Measurements from ENCODE around the gene CDKN2A.

Gene CDKN2A

GRCh38 chr9:22005702-22006606, 11.8 kb upstream of the CDKN2A start:
- DNase-seq (ENCODE audit: low read depth) = no peak

- no peak for DNase-seq (ENCODE audit: low read depth)
Observed at GRCh38 chr9:22005021-22005701, 11.0 kb upstream of the CDKN2A start.

GRCh38 chr9:22002038-22002437, 7.8 kb upstream of the CDKN2A start:
- DNase-seq (ENCODE audit: low read depth) = no peak

- no peak for DNase-seq (ENCODE audit: low read depth)
Observed at GRCh38 chr9:21998026-21998425, 3.8 kb upstream of the CDKN2A start.

GRCh38 chr9:21997480-21997879, 3.3 kb upstream of the CDKN2A start:
- no peak for DNase-seq (ENCODE audit: low read depth)

GRCh38 chr9:21996858-21997257, 2.7 kb upstream of the CDKN2A start:
- no peak for DNase-seq (ENCODE audit: low read depth)

- no peak for DNase-seq (ENCODE audit: low read depth)
Observed at GRCh38 chr9:21996438-21996837, 2.2 kb upstream of the CDKN2A start.

GRCh38 chr9:21995666-21996398, 1.6 kb upstream of the CDKN2A start:
- no peak for DNase-seq (ENCODE audit: low read depth)

- no peak for DNase-seq (ENCODE audit: low read depth)
Observed at GRCh38 chr9:21995006-21995665, 944 bp upstream of the CDKN2A start.

- DNase-seq (ENCODE audit: low read depth) = no peak
Observed at GRCh38 chr9:21994556-21995005, 389 bp upstream of the CDKN2A start, which contains the start of gene CDKN2B-AS1. Gene CDKN2B-AS1, plus strand, starts transcription at chr9:21994791.

GRCh38 chr9:21993007-21993406, 1.2 kb downstream of the CDKN2A start:
- DNase-seq (ENCODE audit: low read depth) = no peak

GRCh38 chr9:21991072-21991959, 2.9 kb downstream of the CDKN2A start:
- no peak for DNase-seq (ENCODE audit: low read depth)

GRCh38 chr9:21989440-21990189, 4.6 kb downstream of the CDKN2A start:
- no peak for DNase-seq (ENCODE audit: low read depth)

- DNase-seq (ENCODE audit: low read depth) = no peak
Observed at GRCh38 chr9:21988056-21988990, 5.9 kb downstream of the CDKN2A start.

GRCh38 chr9:21985964-21986667, 8.1 kb downstream of the CDKN2A start:
- DNase-seq (ENCODE audit: low read depth) = no peak

- no peak for DNase-seq (ENCODE audit: low read depth)
Observed at GRCh38 chr9:21984101-21984500, 10.1 kb downstream of the CDKN2A start.

GRCh38 chr9:21983561-21983935, 10.6 kb downstream of the CDKN2A start:
- no peak for DNase-seq (ENCODE audit: low read depth)

- no peak for DNase-seq (ENCODE audit: low read depth)
Observed at GRCh38 chr9:21982861-21983560, 11.2 kb downstream of the CDKN2A start.

All from stimulated activated CD8-positive, alpha-beta memory T cell treated with anti-CD3 and anti-CD28 coated beads, Interleukin-15, amount 100 ng/mL, for 24 hours (primary cell).